GM19239 (cell line): ENCODE results near the gene FRAT2.
"Not testable (repeated sequence)": the region's sequence is repeated elsewhere in the genome, so short reads cannot be mapped to it uniquely, and the experiment has no call there.

Experiments
- DNase-seq: peaks from one replicate; pipeline ENCODE4 v3.0.0; 2011; ENCODE audit warnings: low spot score; ENCODE audit not compliant: insufficient read length
- FAIRE-seq: peaks from 2 replicates; lab custom pipeline; 2011; peaks lifted over from hg19 to GRCh38; lab: Jason Lieb, UNC

FRAT2 gene

GRCh38 chr10:97297556-97298222, 36.8 kb downstream of the FRAT2 start:
- DNase-seq: no peak
- no peak for FAIRE-seq

DNA sequence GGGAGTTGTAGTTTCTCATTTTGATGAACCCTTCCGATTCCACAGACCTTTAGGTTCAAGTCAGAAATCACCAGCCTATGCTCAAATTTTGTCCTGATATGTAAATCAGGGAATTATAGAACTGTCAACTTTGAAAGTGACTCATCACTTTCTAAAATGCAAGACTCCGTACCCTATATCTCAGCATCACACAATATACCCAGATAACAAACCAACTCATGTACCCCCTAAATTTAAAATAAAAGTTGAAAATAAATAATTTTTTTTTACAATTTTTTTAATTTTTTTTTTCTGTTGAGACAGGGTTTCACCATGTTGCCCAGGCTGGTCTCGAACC, 41.7 kb downstream of the FRAT2 start:
- no peak for DNase-seq
- no peak for FAIRE-seq

DNA sequence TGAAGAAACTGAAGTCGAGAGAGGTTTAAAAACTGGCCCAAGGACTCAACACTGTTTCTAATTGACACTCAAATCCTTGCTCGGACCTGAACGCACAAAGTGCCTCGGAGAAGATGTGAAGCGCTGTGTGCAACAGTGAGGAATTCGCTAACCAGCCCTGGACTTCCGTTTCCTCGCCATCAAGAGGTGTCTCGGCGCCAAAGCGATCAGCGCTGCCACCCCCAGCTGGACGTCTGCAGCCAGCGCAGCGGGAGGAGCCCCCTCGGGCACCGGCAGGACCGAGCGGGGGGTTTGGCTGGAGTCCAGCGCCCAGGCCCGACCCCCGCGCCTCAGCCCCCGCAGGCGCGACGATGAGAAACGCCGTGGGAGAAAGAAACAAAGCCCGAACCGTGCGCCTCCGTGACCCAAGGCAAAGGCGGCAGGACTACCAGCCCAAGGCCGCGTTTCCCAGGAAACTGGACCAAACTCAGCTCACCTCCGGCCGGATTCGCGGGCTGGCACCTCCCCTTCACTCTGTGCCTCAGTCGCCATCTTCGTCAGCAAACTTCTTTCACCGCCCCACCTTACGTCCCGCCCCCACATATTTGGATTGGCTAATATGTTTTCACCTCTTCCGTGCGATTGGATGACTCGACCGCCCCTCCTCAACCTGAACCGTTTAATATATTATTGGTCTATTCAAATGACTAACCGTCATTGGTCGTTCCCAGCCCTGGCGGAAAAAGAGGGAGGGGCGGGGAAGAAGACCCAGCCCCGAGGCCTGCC, 42.2 kb downstream of the FRAT2 start, which contains the start of gene ARHGAP19:
Gene ARHGAP19 (minus strand): TSS at position 541 of the 765 bp plus-strand sequence. CDS start 10 bp downstream, at position 531.
- peak; percentile 99 for FAIRE-seq

GRCh38 chr10:97291357-97292096, 43.0 kb downstream of the FRAT2 start:
- FAIRE-seq: no peak
- no peak for DNase-seq

More for the DNA sequence above, 42.2 kb downstream of the FRAT2 start, which contains the start of gene ARHGAP19:
- peak; percentile 86 for DNase-seq

- FAIRE-seq: not testable (repeated sequence)
Observed at GRCh38 chr10:97290576-97291356, 43.8 kb downstream of the FRAT2 start.

DNA sequence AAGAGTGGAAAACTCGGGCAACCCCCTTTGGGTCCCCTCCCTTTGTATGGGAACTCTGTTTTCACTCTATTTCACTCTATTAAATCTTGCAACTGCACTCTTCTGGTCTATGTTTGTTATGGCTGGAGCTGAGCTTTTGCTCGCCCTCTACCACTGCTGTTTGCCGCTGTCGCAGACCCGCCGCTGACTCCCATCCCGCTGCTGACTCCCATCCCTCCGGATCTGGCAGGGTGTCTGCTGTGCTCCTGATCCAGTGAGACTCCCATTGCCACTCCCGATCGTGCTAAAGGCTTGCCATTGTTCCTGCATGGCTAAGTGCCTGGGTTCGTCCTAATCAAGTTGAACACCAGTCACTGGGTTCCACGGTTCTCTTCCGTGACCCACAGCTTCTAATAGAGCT, 44.5 kb downstream of the FRAT2 start:
- FAIRE-seq: not testable (repeated sequence)

More at GRCh38 chr10:97290576-97291356, 43.8 kb downstream of the FRAT2 start:
- DNase-seq: not testable (repeated sequence)

More for the DNA sequence above, 44.5 kb downstream of the FRAT2 start:
- not testable (repeated sequence) for DNase-seq
